Measurements from ENCODE around the gene SRP54.
"Not testable (repeated sequence)": the region's sequence is repeated elsewhere in the genome, so short reads cannot be mapped to it uniquely, and the experiment has no call there.

The SRP54 gene

GRCh38 chr14:35050652-35051051, 67.9 kb downstream of the SRP54 start:
- no peak for DNase-seq

GRCh38 chr14:35051796-35052195, 69.0 kb downstream of the SRP54 start:
- DNase-seq: no peak

- DNase-seq: no peak
These were observed 69.8 kb downstream of the SRP54 start for GRCh38 chr14:35052637-35053036.

GRCh38 chr14:35061113-35061791, 78.5 kb downstream of the SRP54 start:
- DNase-seq: not testable (repeated sequence)

GRCh38 chr14:35065731-35066130, 82.9 kb downstream of the SRP54 start:
- DNase-seq: not testable (repeated sequence)

DNA sequence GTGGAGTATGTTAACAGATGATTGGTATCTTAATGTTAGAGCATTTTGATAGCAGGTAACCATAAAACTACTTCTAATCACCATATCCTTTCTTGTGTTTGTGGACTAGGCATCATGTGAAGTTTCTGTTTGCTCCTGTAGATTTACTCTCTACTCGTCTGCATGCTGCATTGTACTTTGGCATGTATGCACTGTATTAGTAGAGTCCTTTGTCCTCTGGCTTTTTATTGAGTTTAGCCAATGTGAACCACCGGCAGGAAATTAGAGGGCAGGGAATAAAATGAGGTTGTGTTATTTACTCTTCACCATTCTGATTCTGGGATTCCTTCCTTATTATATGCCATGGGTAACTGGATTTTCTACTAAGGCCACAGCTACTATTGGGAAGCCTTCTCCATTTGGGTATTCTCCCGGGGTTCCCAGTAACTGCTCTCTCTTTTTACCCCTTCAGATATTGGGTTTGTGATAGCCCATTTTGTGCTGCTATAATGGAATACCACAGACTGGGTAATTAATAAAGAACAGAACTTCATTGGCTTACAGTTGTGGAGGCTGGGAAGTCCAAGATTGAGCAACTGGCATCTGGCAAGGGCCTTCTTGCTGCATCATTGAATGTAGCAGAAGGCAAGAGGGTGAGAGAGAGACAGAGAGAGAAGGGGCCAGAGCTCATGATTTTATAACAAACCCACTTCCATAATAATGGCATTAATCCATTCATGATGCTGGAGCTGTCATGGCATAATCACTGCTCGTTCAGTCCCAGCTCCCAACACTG, 85.6 kb downstream of the SRP54 start:
- DNase-seq: no peak

- no peak for DNase-seq
These were observed 89.4 kb downstream of the SRP54 start for GRCh38 chr14:35072226-35072625.

DNA sequence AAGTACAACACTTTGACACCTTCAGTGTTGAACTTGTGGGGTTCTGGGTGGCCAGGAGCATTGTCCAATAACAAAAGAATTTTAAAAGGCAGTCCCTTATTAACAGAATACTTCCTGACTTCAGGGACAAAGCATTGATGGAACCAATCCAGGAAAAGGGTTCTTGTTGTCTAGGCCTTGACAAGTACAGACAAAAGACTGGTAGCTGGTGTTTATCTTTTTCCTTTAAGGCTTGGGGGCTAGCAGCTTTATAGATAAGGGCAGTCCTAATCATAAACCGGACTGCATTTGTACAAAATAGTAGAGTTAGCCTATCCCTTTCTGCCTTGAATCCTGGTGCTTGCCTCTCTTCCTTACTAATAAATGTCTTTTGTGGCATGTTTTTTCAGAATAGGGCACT, 90.7 kb downstream of the SRP54 start:
- DNase-seq: no peak

- no peak for DNase-seq
These were observed 95.3 kb downstream of the SRP54 start for GRCh38 chr14:35078082-35078481.

Data from 8988T (cell line).